Gastrocnemius medialis (tissue), 4 donors: Measurements from ENCODE around the gene HOXA6.

ENCODE experiments used
- CTCF ChIP-seq, 5 experiments: fragments of 450-650 bp in 3 of 5; fragments of 200-600 bp in 2 of 5; sonication (generic) in 2 of 5; IDR thresholded peaks in 4 of 5; conservative IDR thresholded peaks in 1 of 5; 1 replicate in 4 of 5; 2 replicates in 1 of 5; pipeline ENCODE4 v1.5.1; 2016 to 2019; ENCODE audit warnings: antibody characterized with exemption in 5 of 5, mild to moderate bottlenecking in 3 of 5, moderate library complexity in 3 of 5
- POLR2A ChIP-seq, 2 donors: fragments of 450-650 bp; IDR thresholded peaks; one replicate each; pipeline ENCODE4 v1.6.1; 2017; ENCODE audit warnings: antibody characterized with exemption in 2 of 2, mild to moderate bottlenecking in 2 of 2, moderate library complexity in 2 of 2

GRCh38 chr7:27171325-27171636 lies 23.7 kb upstream of the HOXA6 start:
- TF ChIP-seq POLR2A (IDR thresholded peaks at IDR 0.05) (no peak), CTCF (IDR thresholded peaks at IDR 0.05 in 4 of 5, conservative IDR thresholded peaks at IDR 0.05 in 1 of 5) (no peak)
